H9 (cell line): Measurements from ENCODE around the gene LIN54. TPM values are rescaled to one million over a fixed set of nuclear protein-coding genes. Genes with fewer than 3 reads are reported as not detected.

Source experiments
- DNase-seq: peaks from one replicate; pipeline ENCODE4 v3.0.0-alpha.2; 2017
- H2AFZ ChIP-seq: one replicate; pipeline ENCODE4 v1.6.1; 2013; ENCODE audit warnings: mild to moderate bottlenecking, low read length, control low read depth, moderate library complexity
- H2AK5ac ChIP-seq: 2 replicates; pipeline ENCODE4 v1.6.1; 2013; ENCODE audit warnings: low read length, control low read depth, mixed read lengths; ENCODE audit not compliant: insufficient read length
- H2BK120ac ChIP-seq: one replicate; pipeline ENCODE4 v1.6.1; 2013; ENCODE audit warnings: low read depth, mild to moderate bottlenecking, low read length, control low read depth, inconsistent platforms; ENCODE audit not compliant: poor library complexity, severe bottlenecking
- H2BK12ac ChIP-seq: 2 replicates; pipeline ENCODE4 v1.6.1; 2013; ENCODE audit warnings: low read length, control low read depth, mixed read lengths, low read depth; ENCODE audit not compliant: insufficient read length
- H2BK15ac ChIP-seq: 2 replicates; pipeline ENCODE4 v1.6.1; 2013; ENCODE audit warnings: low read depth, low read length, control low read depth
- H2BK20ac ChIP-seq: one replicate; pipeline ENCODE4 v1.6.1; 2013; ENCODE audit warnings: low read depth, mild to moderate bottlenecking, low read length, control low read depth, inconsistent platforms; ENCODE audit not compliant: poor library complexity, severe bottlenecking
- H2BK5ac ChIP-seq: 2 replicates; pipeline ENCODE4 v1.6.1; 2013; ENCODE audit warnings: low read length, control low read depth, mixed read lengths; ENCODE audit not compliant: insufficient read length
- H3K14ac ChIP-seq: 2 replicates; pipeline ENCODE4 v1.6.1; 2013; ENCODE audit warnings: low read length, control low read depth; ENCODE audit not compliant: insufficient read depth
- H3K18ac ChIP-seq: 2 replicates; pipeline ENCODE4 v1.6.1; 2013; ENCODE audit warnings: low read depth, mild to moderate bottlenecking, mixed read lengths, low read length, control low read depth; ENCODE audit not compliant: insufficient read length
- H3K23ac ChIP-seq: 2 replicates; pipeline ENCODE4 v1.6.1; 2013; ENCODE audit warnings: low read length, control low read depth, mixed read lengths, low read depth; ENCODE audit not compliant: insufficient read length
- H3K23me2 ChIP-seq: 2 replicates; pipeline ENCODE4 v1.6.1; 2013; ENCODE audit warnings: low read depth, mild to moderate bottlenecking, mixed read lengths, low read length, control low read depth; ENCODE audit not compliant: insufficient read length, poor library complexity, severe bottlenecking
- H3K27ac ChIP-seq: 2 replicates; pipeline ENCODE4 v1.5.1; 2013; ENCODE audit warnings: low read length, control low read depth, mixed read lengths, low read depth; ENCODE audit not compliant: insufficient read length
- H3K27me3 ChIP-seq: 2 replicates; pipeline ENCODE4 v1.6.1; 2013; ENCODE audit warnings: low read length, control low read depth, inconsistent platforms; ENCODE audit not compliant: insufficient read depth
- H3K4ac ChIP-seq: 2 replicates; pipeline ENCODE4 v1.6.1; 2013; ENCODE audit warnings: low read depth, mild to moderate bottlenecking, control low read depth, inconsistent platforms, low read length, moderate library complexity
- H3K4me1 ChIP-seq: 2 replicates; pipeline ENCODE4 v1.6.1; 2013; ENCODE audit warnings: low read length, control low read depth, inconsistent platforms; ENCODE audit not compliant: insufficient read depth
- H3K4me2 ChIP-seq: 2 replicates; pipeline ENCODE4 v1.6.1; 2013; ENCODE audit warnings: low read length, control low read depth, mixed read lengths; ENCODE audit not compliant: insufficient read length, insufficient read depth
- H3K56ac ChIP-seq: 2 replicates; pipeline ENCODE4 v1.6.1; 2013; ENCODE audit warnings: low read depth, mild to moderate bottlenecking, mixed read lengths, low read length, control low read depth; ENCODE audit not compliant: insufficient read length
- H3K79me1 ChIP-seq: 2 replicates; pipeline ENCODE4 v1.6.1; 2013; ENCODE audit warnings: low read depth, mild to moderate bottlenecking, moderate library complexity, low read length, control low read depth, inconsistent platforms; ENCODE audit not compliant: insufficient read depth, poor library complexity, severe bottlenecking
- H3K79me2 ChIP-seq: 2 replicates; pipeline ENCODE4 v1.6.1; 2013; ENCODE audit warnings: low read length, control low read depth, inconsistent platforms; ENCODE audit not compliant: insufficient read depth
- H3K9ac ChIP-seq: 2 replicates; pipeline ENCODE4 v1.6.1; 2013; ENCODE audit warnings: low read length, control low read depth, mixed read lengths; ENCODE audit not compliant: insufficient read length; ENCODE audit errors: extremely low read depth
- H3K9me3 ChIP-seq: one replicate; pipeline ENCODE4 v1.6.1; 2013; ENCODE audit warnings: low read depth, low read length, inconsistent platforms; ENCODE audit not compliant: control insufficient read depth
- H3T11ph ChIP-seq: one replicate; pipeline ENCODE4 v1.6.1; 2013; ENCODE audit warnings: mild to moderate bottlenecking, low read length, control low read depth, inconsistent platforms
- H4K20me1 ChIP-seq: one replicate; pipeline ENCODE4 v1.6.1; 2013; ENCODE audit not compliant: control insufficient read depth, insufficient read length, insufficient read depth
- H4K5ac ChIP-seq: 2 replicates; pipeline ENCODE4 v1.6.1; 2013; ENCODE audit warnings: low read depth, mild to moderate bottlenecking, mixed read lengths, low read length, control low read depth; ENCODE audit not compliant: insufficient read length
- H4K8ac ChIP-seq: replicated peaks from 2 replicates; pipeline ENCODE4 v1.6.1; 2013; ENCODE audit warnings: low read length, control low read depth, mixed read lengths, low read depth; ENCODE audit not compliant: insufficient read length
- H4K91ac ChIP-seq: 2 replicates; pipeline ENCODE4 v1.6.1; 2013; ENCODE audit warnings: low read depth, mild to moderate bottlenecking, moderate library complexity, mixed read lengths, low read length, control low read depth; ENCODE audit not compliant: insufficient read length
- H3K27ac Mint-ChIP-seq, 3 experiments: 2 replicates in 2 of 3; 3 replicates in 1 of 3; pipeline ENCODE4 v1.8.0; 2020 to 2021; ENCODE audit warnings: mixed read lengths in 3 of 3, mild to moderate bottlenecking in 1 of 3, moderate library complexity in 1 of 3
- H3K27me3 Mint-ChIP-seq: 2 replicates; pipeline ENCODE4 v1.8.0; 2021; ENCODE audit warnings: low read depth, mild to moderate bottlenecking, moderate library complexity, mixed read lengths
- H3K36me3 Mint-ChIP-seq, 3 experiments: 2 replicates in 2 of 3; 3 replicates in 1 of 3; pipeline ENCODE4 v1.8.0; 2020 to 2021; ENCODE audit warnings: low read depth in 3 of 3, mixed read lengths in 3 of 3; ENCODE audit not compliant: insufficient read depth in 1 of 3
- H3K4me1 Mint-ChIP-seq, 2 experiments: 2 replicates each; pipeline ENCODE4 v1.8.0; 2020; ENCODE audit warnings: mixed read lengths in 2 of 2
- H3K4me3 Mint-ChIP-seq, 2 experiments: 2 replicates in 1 of 2; 3 replicates in 1 of 2; pipeline ENCODE4 v1.8.0; 2020 to 2021; ENCODE audit warnings: mild to moderate bottlenecking in 2 of 2, mixed read lengths in 2 of 2, moderate library complexity in 1 of 2
- H3K9me3 Mint-ChIP-seq, 2 experiments: 2 replicates in 1 of 2; 3 replicates in 1 of 2; pipeline ENCODE4 v1.8.0; 2020; ENCODE audit warnings: mild to moderate bottlenecking in 2 of 2, mixed read lengths in 2 of 2, moderate library complexity in 1 of 2
- CTCF ChIP-seq: fragments of 200-600 bp; sonication (generic); conservative IDR thresholded peaks from 3 replicates; pipeline ENCODE4 v1.8.0; 2021; ENCODE audit warnings: antibody characterized with exemption, mild to moderate bottlenecking
- whole genome bisulfite sequencing: extraction: QIAGEN DNeasy Blood & Tissue Kit; methylation state at CpG from one replicate; pipeline ENCODE4 v1.1.7; 2013; ENCODE audit warnings: missing lambda C conversion rate, low lambda C conversion rate, mixed read lengths; ENCODE audit not compliant: insufficient read length; ENCODE audit errors: extremely low coverage; 5-methylcytosine and 5-hydroxymethylcytosine counted together
- total RNA-seq: library from RNA; stranded (reverse); gene quantifications from 2 replicates; pipeline ENCODE4 v1.2.1, GENCODE V29; 2021

LIN54 gene
- total RNA-seq, 1 experiment from 2014 or later = 16.3 TPM

GRCh38 chr4:82968972-82969371 is 41.7 kb downstream of the LIN54 start:
- Histone ChIP-seq H3K79me2 (no peaks in the 10 kb centered on the region), H2BK5ac (no peak overlapping the region), H3K23me2 (no peaks in the 10 kb centered on the region), H4K5ac (no peak overlapping the region), H2BK120ac (no peak overlapping the region), H3K27me3 (no peaks in the 10 kb centered on the region), H3K9ac (no peak overlapping the region), H2BK12ac (no peak overlapping the region), H2AK5ac (no peak overlapping the region), H2BK15ac (no peak overlapping the region), H2BK20ac (no peak overlapping the region), H2AFZ (no peak overlapping the region), H4K8ac (no peak overlapping the region), H3K9me3 (no peaks in the 10 kb centered on the region), H3K4me1 (no peaks in the 10 kb centered on the region), H3K79me1 (no peaks in the 10 kb centered on the region), H3K23ac (no peak overlapping the region), H4K20me1 (no peaks in the 10 kb centered on the region), H3K27ac (no peak overlapping the region), H3K18ac (no peak overlapping the region), H3K56ac (no peak overlapping the region), H3K4me2 (no peak overlapping the region), H4K91ac (no peak overlapping the region), H3K4ac (no peak overlapping the region), H3T11ph (no peak overlapping the region), H3K14ac (no peak overlapping the region)
- H3K36me3 Mint-ChIP-seq = peaks cover 3 to 27% (median 9%) of the 10 kb centered on the region in 3 experiments; a peak in 4 of 7 replicates
- H3K9me3 Mint-ChIP-seq = no peaks in the 10 kb centered on the region
- WGBS = no CpG with 5 or more reads among the region's 4 CpGs
- no peak for DNase-seq
- no peak overlapping the region for H3K27ac Mint-ChIP-seq
- TF ChIP-seq CTCF = no peak
- no peaks in the 10 kb centered on the region for H3K27me3 Mint-ChIP-seq
- H3K4me1 Mint-ChIP-seq = no peaks in the 10 kb centered on the region
- no peak overlapping the region for H3K4me3 Mint-ChIP-seq
